Stimulated activated naive CD4-positive, alpha-beta T cell (primary cell): Measurements from ENCODE around the gene BSCL2.
"Not testable (repeated sequence)": the region's sequence is repeated elsewhere in the genome, so short reads cannot be mapped to it uniquely, and the experiment has no call there.

Experiments
- DNase-seq, 6 experiments: peaks; one replicate each; lab custom pipeline; 2025; lab: John Stamatoyannopoulos, UW

BSCL2 gene

DNA sequence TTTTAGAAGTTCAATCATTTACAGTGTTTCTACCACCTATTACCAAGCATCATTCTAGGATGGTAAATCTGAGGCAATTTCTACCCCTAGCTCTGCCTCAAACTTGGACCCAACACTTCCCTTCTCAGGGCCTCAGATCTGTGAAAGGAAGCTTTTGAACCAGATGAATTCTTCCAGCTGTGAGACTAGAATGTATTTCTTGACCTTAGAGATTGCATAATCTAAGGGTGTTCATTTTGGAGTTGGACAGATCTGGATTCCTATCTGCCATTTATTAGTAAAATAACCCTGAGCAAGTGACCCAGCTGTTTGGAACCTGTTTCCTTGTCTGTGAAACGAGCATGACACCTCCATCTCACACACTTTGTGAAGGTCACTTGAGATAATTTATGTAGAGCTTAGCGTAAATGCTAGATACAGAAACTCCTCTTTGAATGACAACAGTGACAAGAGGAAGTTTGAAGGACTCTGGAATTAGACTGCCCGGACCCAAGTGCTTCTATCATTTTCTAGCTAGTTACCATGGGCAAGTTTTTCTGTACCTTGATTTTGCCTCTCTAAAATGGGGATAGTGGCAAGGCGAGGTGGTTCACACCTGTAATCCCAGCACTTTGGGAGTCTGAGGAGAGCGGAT lies 50.3 kb downstream of the BSCL2 start:
- no peak for DNase-seq

DNA sequence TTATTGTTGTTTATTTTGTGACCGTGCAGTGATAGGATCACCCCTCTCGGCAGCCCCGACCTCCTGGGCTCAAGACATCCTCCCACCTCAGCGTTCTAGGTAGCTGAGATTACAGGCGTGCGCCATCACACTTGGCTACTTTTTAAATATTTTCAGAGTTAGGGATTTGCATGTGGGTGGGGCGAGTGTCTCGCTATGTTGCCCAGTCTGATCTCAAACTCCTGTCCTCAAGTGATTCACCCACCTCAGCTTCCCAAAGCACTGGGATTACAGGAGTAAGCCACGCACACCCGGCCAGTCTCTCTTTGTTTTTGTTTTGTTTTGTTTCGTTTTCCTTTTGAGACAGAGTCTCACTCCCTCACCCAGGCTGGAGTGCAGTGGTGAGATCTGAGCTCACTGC lies 52.9 kb downstream of the BSCL2 start:
- no peak for DNase-seq

DNA sequence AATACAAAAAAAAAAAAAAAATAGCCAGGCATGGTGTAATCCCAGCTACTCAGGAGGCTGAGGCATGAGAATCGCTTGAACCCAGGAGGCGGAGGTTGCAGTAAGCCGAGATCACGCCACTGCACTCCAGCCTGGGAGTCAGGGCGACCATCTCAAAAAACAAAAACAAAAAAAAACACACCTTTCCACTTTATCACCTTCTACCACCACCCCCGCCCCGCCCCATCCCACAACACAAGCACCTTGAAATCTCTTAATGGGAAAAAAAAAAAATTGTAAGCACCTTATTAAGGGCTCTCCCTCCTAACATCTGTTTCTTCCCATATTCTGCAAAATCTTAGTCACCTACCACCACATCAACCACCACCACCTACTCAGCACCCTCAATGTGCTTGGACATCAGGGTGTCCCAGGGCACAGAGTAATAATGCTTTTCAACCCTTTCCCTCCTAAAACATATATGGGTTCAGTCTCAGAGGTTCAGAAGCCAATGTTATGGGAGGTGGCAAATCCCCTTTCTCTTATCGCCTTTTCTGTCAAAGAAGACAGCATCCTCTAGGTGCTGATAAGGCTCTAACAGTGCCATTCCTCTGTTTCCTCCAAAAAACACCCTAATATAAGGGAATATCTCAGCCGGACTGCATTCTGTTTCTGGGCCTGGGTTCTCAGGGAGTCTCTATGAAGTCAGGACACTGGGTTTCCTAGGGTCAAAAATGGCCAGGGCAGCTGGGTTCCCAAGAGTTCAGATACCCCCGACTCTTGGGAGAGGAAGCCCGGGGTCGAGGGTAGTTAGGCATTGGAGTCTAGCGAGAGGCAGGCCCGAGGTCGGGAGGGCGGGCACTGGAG lies 54.8 kb downstream of the BSCL2 start:
- DNase-seq: peak in 2 of 6 experiments; percentile 21 to 40

DNA sequence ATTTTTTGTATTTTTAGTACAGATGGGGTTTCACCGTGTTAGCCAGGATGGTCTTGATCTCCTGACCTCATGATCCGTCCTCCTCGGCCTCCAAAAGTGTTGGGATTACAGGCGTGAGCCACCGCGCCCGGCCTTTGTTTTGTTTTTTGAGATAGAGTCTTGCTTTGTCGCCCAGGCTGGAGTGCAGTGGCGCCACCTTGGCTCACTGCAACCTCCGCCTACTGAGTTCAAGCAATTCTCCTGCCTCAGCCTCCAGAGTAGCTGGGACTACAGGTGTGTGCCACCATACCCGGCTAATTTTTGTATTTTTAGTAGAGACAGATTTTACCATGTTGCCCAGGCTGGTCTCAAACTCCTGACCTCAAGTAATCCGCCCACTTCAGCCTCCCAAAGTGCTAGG lies 56.9 kb downstream of the BSCL2 start:
- DNase-seq: not testable (repeated sequence)

DNA sequence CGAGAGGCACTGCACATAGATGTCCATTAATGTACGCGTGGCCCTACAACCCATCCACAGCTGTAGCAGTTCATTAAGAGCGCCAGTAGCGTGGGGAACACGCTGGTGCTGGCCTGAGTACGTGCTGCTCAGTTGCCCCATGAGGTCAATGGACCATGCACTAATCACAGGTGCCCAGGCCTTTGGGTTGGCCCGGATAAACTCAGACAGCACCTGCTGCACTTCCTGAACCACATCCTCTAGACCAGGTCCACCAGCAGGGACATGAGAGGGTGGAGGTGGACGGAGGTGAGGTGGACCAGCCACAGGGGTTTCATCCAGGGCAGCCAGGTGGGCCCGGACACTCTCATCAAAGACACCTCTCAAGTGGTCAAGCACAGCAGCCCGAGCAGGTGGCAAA lies 57.7 kb downstream of the BSCL2 start:
- no peak for DNase-seq

DNA sequence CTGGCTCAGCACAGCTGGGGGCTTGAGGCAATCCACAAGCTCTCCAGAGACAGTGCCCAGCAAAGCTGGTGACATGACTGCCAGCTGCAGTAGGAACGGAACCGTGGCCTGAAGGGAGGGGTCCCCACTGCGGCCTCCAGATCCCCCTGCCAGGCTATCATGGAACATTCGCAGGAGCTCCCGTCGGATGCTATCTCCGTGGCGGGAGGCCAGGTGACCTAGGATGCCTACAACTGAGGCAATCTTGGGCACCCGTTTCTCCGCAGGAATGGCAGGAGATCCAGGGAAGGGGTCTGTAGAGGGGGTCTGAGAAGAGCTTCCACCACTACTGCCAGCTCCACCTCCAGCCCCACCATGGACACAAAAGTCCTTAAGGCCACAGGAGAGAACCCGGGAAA lies 58.3 kb downstream of the BSCL2 start:
- no peak for DNase-seq

DNA sequence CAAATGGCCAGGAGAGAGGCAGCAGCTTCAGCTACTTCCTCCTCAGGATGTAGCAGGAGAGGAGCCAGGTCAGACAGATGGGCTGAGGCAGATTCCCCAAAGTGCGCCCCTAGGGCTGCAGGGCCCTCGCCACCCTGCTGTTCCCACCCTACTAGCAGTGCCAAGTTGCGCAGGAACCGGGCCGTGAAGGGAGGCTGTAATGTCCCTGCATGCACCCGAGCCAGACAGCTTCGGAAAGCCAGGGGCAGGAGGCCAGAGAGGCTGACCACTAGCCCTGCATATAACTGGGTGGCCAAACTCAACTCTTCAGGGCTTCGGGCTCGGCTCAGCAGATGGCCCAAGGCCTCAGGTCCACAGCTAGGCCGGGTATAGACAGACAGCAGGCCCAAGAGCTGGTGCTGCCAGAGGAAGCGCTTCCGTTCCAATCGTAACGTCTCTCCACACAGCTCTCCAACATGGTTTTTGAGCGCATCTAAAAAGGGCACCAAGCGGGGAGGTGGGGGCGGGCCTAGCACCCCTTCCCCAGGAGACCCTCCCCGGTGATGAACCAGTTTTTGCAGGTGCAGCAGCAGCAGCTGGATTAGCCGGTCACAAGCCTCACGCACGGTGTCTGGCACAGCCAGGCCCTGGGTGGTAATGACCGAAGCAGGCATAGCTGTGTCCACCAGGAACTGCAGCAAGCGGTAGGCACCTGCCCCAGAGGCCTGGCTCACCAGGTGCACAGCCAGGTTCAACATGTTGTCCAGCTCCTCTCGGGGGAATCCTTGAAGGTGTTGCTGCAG lies 58.8 kb downstream of the BSCL2 start:
- DNase-seq: no peak

DNA sequence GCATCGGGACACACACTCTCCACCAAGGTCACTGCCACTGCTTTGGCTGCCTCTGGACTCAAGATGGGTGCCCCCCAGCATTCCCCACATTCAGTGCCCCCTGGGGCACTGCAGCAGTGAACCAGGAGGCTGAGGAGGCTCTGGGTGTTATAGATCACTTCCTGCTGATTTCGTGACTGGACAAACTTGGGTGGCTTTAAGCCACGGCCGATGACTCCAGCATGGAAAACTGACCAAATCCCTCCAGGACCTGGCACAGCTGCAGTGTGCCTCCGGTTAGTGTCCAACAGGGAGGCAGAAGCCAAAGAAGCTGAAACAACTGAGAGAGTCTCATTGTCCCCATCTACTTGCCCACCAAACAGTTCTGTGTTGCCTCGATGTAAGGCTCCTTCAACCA lies 59.6 kb downstream of the BSCL2 start:
- no peak for DNase-seq

DNA sequence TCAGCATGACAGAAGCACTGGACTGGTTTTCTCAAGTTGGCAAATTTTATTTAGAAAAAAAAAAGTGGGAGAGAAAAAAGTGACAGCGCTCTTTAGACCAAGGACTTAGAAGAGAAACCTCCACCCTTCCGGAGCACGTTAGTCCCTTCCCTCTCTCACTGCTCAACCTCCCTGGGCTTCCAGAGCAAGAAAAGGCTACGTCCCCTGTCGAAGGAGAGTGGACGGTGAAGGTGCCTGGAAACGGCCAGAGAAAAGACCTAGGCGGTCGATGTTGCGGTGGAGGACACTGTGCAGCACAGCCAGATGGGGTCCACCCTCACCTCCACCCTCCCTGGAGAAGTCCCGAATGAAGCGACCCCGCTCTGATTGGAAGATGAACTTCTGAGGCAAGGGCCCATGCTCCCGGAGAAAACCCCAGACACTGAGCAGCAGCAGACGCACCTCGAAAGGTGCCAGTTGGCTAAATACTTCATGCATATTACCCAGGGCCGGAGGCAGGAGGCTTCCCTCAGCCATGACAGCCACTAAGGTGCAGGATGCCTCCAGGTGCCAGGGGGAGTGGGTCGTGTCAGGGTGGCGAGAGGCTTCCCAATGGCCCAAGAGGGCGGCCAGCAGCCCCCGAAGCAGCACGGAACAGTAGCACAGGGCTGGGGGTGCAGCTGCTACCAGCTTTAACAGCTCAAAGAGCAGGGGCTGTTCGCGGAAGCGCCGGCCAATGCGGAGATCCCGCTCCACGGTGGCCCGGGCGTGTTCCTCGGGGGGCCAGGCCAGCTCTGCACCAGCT lies 60.2 kb downstream of the BSCL2 start:
- DNase-seq: no peak

DNA sequence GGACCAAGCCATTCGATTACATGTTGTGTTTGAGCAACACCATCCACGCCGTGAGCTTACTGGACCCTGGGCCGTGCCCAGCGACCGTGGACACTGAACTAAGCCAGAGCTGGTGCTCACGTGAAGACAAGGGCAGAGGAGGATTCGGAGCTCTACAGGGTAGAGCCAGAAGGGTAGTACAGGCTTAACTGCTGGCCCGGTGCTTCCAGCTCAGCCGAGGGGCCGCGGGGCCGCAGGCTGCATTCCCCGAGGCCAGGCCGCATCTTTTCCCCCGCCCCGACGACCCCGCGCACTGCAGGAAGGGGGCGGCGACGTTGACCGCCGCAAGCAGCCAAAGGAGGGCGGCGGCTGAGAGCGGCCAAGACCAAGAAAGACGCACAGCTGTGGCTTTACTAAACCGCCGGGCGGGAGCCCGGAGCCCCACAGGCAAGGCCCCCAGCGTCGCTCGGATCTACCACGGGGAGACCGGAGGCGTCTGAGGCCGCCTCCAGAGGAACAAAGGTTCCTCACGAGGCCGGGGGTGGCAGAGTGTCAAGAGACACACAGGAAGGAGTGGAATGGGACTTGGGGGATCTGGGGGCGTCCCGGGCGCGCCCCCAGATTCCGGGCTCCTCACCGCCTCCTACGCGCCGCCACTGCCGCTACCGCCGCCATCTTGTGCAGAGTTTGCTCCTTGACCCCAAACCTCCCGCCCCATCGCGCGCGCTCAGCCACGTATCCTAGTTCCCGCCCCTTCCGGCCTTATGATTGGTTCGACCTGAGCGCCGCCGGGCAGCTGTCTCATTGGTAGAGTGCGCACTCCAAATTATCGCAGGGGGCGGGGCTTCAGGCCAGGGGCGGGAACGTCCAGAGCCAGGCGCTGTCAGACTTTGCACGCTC lies 61.0 kb downstream of the BSCL2 start, which contains the start of gene GANAB:
Gene GANAB (minus strand): TSS at position 668 of the 879 bp plus-strand sequence. CDS start 14 bp downstream, at position 654.
- DNase-seq: peak; percentile 93 to 98 (median 96)

DNA sequence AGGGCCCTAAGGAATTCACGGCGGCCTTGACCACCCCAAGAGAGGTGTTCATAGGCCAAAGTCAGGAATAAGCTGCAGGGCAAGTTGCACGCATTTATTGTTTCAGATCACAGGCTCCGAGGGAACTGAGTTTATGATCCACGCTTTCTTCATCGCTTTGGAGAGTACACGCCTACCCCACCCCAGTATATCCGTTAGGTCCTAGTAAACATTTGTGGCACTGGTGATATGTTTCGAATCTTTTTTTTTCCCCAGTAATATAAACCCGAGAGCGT lies 61.6 kb downstream of the BSCL2 start:
- peak in 1 of 6 experiments; percentile 27 for DNase-seq

DNA sequence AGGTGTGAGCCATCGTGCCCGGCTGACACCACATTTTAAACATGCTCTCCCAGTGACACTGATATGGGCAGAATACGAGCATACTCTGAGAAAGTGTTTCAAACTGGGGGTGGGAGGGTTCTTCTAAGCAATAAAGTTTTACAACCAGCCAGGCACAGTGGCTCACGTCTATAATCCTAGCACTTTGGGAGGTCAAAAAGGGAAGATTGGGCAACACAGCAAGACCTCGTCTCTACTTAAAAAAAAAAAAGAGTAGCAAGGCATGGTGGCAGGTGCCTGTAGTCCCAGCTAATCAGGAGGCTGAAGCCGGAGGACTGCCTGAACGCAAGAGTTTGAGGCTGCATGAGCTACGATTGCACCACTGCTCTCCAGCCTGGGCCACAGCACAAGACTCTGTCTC lies 63.0 kb downstream of the BSCL2 start:
- DNase-seq: no peak
